Brain pericyte (primary cell): ENCODE measurements around the gene CMSS1.

Source experiments
- DNase-seq: peaks from one replicate; pipeline ENCODE4 v3.0.0-alpha.2; 2012; ENCODE audit warnings: low read depth, low spot score

The CMSS1 gene

GRCh38 chr3:99901200-99901926 is 83.7 kb downstream of the CMSS1 start:
- peak; percentile 25 for DNase-seq

DNA sequence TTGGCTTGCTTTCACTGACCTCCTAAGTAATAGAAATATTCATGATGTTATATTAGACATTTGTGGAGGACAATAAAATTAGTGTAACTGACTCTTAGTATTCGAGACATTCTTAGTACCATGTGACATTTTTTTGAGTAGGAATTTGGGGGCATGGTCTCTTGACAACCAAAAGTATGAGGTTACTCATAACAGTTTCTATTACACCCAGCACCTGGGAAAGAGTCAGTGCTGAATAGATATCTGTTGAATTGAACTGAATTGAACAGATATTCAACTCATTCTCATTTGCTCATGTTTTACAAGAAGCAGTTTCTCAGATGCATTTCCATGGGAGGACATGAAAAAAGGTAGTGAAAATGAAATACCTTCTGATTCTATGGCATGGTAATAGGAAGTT is 84.4 kb downstream of the CMSS1 start:
- no peak for DNase-seq

- DNase-seq, result no peak
Measured at GRCh38 chr3:99903869-99904268, 86.2 kb downstream of the CMSS1 start.

- DNase-seq, result no peak
Measured at GRCh38 chr3:99907959-99908544, 90.4 kb downstream of the CMSS1 start.

GRCh38 chr3:99909714-99910495 is 92.2 kb downstream of the CMSS1 start:
- peak; percentile 17 for DNase-seq

DNA sequence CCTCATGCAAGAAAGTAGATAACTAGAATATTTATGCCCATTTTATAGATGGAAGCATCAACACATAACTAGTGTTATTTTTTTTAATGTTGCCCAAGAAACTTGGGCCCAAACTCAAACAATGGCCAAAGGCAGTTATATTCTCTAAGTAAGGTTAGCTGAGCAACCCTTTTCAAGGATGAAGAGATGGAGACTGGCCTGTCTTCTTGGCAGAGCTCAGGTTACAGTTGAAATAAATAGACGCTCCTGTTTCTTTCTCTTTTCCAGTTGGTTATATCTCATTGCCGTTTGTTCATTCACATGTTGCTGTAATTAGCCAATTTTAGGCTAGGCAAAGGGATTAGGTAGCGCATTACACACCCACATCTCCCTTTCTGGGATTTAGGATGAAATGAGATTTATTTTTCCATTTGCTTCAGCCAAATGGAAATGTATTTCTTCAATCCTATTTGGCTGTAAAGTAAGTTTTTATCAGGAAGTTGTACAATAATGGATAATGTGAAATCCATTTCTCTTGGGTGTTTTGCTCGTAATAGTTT is 93.2 kb downstream of the CMSS1 start:
- DNase-seq, result no peak

GRCh38 chr3:99911433-99911832 is 93.8 kb downstream of the CMSS1 start:
- no peak for DNase-seq

GRCh38 chr3:99915906-99916432 is 98.3 kb downstream of the CMSS1 start:
- no peak for DNase-seq

DNA sequence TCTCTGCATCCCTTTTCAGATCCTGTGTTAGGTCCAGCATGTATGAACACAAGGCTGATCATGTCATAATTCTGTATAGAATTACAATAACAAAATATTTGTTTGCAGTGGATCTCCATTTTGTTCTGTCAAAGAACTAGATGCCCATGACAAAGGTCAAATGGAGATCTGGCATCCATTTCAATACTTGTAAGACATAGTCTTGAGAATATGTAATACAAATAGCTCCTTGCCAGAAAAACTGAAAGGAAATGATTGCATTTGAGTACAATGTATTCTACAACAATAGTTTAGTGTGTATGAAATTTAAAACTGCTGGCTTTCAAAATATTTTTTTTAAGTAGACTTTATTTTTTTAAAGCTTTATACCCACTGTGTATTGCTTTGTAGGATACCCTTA is 101.1 kb downstream of the CMSS1 start:
- no peak for DNase-seq

- DNase-seq, result no peak
Measured at GRCh38 chr3:99919694-99920093, 102.0 kb downstream of the CMSS1 start.

DNA sequence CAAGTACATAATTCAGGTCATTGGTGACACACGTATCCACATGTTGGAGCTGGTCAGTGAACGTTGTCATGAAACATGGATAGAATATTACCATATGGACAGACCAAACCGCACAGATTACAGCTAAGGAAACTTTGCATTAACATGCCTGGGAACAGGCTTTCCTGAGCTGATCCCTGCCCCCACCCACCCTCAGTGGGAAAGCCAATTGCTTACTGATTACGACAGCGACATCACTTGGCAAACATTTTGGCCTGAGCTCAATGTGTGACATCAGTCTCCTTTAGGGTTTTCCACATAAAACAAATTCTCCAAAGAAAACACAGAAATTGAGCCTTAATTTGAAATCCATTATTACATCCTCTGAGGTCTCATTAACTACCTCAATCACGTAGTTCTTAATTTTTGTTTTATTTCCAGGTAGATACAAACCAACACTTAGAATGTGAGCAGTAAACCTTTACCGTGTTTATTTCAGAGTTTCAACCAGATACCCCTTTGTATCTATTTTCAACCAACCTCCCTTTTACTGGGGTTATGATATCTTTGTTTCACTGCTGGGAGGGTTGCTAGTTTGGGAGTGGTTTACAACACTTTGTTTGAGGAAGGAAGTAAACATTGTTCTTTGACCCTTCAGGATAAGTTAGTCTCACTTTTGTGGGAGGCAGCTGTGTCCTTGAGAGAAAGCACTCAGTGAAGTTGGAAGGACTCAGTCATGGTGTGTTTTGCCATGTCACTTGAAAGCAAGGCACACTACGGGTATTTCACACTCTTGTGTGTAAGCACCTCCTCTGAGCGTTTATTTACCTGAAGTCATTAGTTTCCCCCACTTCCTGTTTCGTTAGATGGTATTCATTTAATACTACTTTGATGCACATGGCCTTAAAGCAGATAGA is 103.1 kb downstream of the CMSS1 start:
- DNase-seq, result no peak

DNA sequence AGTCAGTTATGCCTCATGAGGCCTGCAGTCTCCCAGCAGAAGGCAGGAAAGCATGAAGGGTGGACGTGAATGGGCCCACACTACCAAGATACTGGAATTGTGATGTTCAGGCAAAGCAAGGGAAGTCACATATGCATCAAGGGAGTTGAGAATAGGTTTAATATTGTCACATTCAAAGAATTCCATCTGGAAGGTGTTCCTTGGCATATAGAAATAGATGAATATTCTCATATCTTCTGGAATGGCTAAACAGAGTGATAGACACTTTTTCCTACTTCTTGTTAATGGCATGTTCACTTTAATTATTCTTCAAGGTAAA is 103.7 kb downstream of the CMSS1 start:
- no peak for DNase-seq

GRCh38 chr3:99921986-99922385 is 104.3 kb downstream of the CMSS1 start:
- DNase-seq, result no peak

DNA sequence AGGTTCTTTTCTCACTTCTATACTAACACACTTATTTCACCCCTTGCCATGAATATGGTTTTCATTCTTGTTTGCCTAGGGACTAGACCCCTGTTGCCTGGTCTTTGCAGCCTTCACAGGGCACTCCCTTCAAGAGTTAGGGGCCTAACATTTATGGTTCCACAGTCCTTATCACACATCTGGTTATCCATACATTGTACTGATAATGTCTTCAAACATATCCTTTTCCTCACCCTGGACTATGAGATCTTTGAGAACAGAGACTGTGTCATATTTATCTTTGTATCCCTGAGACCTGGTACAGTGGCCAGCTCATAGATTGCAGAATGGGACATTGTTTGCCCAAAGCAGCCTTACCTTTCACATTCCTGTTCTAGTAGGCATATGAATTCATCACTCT is 106.2 kb downstream of the CMSS1 start:
- DNase-seq, result no peak

DNA sequence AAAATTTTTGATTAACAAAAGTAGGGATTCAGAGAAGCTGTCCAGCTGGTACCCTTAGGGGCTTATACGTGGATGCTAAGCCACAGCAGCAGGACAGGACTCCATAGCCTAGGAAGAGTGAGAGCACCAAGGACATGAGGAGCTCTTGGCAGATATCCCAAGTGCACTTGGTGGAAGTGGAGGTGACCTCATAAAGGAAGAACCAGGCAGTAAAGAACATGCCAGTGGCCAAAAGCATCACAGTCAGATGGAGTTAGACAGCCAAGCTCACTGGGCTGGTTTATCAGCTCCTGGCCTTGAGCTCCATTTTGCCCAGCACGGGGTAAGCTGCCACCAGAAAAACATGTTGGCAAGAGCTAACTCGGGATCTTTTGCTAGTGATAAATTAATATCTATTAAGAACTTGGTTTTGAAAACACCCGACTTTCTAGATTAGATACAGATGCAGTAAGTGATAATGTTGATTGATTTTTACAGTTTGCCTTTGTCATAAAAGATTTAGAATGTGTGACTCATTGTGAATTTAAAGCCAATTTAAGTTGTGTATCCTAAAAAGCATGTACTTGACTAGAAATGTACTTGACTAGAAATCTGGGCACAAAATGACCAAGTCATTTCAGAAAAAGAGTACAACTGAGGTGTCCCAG is 108.0 kb downstream of the CMSS1 start:
- no peak for DNase-seq

- no peak for DNase-seq
Measured at GRCh38 chr3:99927671-99928457, 110.2 kb downstream of the CMSS1 start.

- no peak for DNase-seq
Measured at GRCh38 chr3:99928771-99929744, 111.4 kb downstream of the CMSS1 start.

DNA sequence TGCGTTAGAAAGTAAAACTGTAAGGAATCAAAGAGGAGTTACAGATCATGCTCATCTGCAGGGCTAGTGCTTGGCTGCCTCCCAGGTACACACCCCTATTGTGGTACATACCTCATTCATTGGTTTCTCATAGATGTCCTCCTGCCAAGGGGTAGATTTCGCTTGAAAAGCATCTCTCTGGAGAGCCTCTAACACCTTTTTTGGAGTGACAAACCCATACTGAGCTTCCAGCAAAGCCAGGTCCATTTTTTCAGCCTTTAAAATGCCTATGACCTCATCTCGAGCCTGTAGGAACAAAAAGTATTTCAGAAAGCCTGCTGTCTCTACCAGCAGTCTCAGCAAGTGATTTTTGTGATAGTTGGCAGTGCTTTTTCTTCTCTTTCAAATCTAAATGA is 112.1 kb downstream of the CMSS1 start:
- DNase-seq, result no peak

DNA sequence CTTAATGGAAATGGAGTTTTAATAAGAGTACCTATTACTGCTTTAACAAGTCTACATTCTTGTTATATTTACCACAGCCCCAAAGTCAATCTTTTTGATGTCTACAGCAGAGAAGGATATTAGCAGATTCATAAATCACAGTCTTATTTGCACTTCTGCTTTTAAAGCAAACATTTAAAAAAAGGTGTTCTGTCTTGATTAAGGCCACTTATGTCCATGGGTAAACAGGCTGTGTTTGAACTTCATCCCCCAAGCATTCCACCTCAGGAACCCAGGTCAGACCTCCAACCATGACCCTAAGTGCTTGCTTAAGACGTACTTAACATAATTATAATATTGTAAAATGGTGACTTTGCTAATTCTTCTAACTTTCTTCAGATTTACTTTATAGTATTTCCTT is 113.4 kb downstream of the CMSS1 start:
- DNase-seq, result no peak
